Activated naive CD4-positive, alpha-beta T cell treated with anti-CD3 and anti-CD28 coated beads, Interleukin-2, amount 10 ng/mL, durations not matched to agents 5 hours and 36 hours (primary cell): Measurements from ENCODE around the gene TXNL4B. TPM values are rescaled to one million over a fixed set of nuclear protein-coding genes. Genes with fewer than 3 reads are reported as not detected.

ENCODE experiments used
- total RNA-seq, 2 experiments: library from RNA; stranded (reverse); gene quantifications; one replicate each; pipeline ENCODE4 v1.2.3, GENCODE V29; 2021

The TXNL4B gene
- total RNA-seq, result 10 to 100 TPM; 14.7 to 17.1 TPM

GRCh38 chr16:72093448-72094265 lies at the start of gene TXNL4B, which contains the start of gene DHX38:
TSS of gene TXNL4B (minus strand) at chr16:72093620. CDS start at chr16:72090749, 2,871 bp downstream.
TSS of gene DHX38 (plus strand) at chr16:72093847. CDS start at chr16:72096158, 2,311 bp downstream.

GRCh38 chr16:72054254-72054847 lies 39.1 kb downstream of the TXNL4B start, which contains the start of gene HP:
TSS of gene HP (plus strand) at chr16:72054505. CDS start at chr16:72054653, 148 bp downstream.

Other genes with a start within 250 kb of the TXNL4B start
- 10 to 100 TPM; 23.4 to 24.9 TPM for gene ATXN1L, start 247.6 kb downstream of the TXNL4B start, total RNA-seq
- 10 to 100 TPM in 1 of 2 experiments, 1 to 10 TPM in 1; 9.7 to 10.2 TPM for gene ZNF821, start 209.4 kb downstream of the TXNL4B start, total RNA-seq
- 100 to 1,000 TPM; 198 to 202 TPM for gene IST1, start 198.1 kb downstream of the TXNL4B start, total RNA-seq
- gene PKD1L3, start 93.2 kb downstream of the TXNL4B start, total RNA-seq, result under 1 TPM; 0.35 to 0.36 TPM
- 1 to 10 TPM; 8.1 to 9.6 TPM for gene DHODH, start 84.9 kb downstream of the TXNL4B start, total RNA-seq
- gene HP, start 39.1 kb downstream of the TXNL4B start, total RNA-seq, result not detected
- gene HPR, start 30.4 kb downstream of the TXNL4B start, total RNA-seq, result not detected
- 10 to 100 TPM; 70.9 to 73.1 TPM for gene DHX38, start 227 bp upstream of the TXNL4B start, total RNA-seq
- 1 to 10 TPM; 1.5 to 1.9 TPM for gene PMFBP1, start 78.5 kb upstream of the TXNL4B start, total RNA-seq